Hematopoietic multipotent progenitor cell treated with erythropoietin and hydrocortisone succinate and interleukin-3 and kit ligand, for 17 days (in vitro differentiated cells): ENCODE measurements around the gene CCNL1.
"Not testable (repeated sequence)": the region's sequence is repeated elsewhere in the genome, so short reads cannot be mapped to it uniquely, and the experiment has no call there.

Experiments used
- DNase-seq: peaks from one replicate; pipeline ENCODE4 v3.0.0-alpha.2; 2015; ENCODE audit warnings: low spot score

Gene CCNL1

DNA sequence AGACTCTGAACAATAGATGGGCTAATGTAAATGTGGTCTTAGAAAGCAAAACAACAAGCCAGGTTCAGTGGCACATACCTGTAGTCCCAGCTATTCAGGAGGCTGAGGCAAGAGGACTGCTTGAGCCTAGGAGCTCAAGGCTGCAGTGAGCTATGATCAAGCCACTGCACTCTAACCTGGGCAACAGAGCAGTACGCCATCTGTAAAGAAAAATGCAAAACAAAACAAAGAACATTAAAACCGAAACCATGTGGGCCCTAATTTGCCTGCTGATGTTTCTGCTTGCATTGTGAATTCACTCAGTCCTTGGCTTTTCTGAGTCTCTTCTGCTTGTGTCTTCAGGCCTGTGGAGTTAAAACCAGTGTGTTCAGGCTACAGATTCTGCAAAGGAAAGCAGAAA, 56.7 kb downstream of the CCNL1 start:
- no peak for DNase-seq

DNA sequence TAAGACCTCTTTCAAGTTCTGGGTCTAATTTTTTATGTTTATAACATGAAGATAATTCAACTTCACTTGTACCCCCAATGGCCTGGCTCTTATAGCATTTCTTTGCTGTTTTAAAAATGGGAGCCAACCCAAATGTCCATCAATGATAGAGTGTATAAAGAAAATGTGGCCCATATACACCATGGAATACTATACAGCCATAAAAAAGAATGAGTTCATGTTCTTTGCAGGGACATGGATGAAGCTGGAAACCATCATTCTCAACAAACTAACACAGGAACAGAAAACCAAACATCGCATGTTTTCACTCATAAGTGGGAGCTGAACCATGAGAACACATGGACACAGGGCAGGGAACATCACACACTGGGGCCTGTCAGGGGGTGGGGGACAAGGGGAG, 57.4 kb downstream of the CCNL1 start:
- DNase-seq, result not testable (repeated sequence)

DNA sequence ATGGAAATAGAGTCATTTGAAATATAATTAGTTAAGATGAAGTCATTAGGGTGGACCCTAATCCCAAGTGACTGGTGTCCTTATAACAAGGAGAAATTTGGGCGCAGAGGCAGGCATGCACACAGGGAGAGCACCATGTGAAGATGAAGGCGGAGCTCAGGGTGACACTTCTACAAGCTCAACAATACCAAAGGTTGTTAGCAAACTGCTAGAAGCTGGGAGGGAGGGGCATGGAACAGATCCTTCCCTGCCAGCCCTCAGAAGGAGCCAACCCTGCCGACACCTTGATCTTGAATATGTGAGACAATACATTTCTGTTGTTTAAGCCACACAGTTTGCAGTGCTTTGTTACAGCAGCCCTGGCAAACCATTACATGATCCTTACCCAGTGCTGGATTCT, 57.8 kb downstream of the CCNL1 start:
- DNase-seq, result no peak

DNA sequence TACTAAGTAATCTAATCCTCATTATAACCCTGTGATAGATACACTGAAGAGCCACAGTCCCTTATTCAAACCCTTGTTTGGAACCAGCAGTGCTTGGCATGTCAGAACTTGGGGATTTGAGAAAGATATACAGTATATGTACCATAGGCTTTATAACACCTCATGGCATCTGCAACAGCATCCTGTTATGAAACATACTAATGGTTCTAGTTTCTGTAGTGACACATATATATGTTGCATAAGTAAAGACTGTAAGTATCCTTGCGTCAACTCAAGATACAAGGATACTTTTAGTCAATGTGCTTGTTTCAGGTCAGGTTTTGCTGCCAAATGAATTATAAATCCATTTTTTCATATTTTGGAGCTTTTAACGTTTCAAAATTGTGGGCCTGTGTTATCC, 58.5 kb downstream of the CCNL1 start:
- DNase-seq, result no peak

DNA sequence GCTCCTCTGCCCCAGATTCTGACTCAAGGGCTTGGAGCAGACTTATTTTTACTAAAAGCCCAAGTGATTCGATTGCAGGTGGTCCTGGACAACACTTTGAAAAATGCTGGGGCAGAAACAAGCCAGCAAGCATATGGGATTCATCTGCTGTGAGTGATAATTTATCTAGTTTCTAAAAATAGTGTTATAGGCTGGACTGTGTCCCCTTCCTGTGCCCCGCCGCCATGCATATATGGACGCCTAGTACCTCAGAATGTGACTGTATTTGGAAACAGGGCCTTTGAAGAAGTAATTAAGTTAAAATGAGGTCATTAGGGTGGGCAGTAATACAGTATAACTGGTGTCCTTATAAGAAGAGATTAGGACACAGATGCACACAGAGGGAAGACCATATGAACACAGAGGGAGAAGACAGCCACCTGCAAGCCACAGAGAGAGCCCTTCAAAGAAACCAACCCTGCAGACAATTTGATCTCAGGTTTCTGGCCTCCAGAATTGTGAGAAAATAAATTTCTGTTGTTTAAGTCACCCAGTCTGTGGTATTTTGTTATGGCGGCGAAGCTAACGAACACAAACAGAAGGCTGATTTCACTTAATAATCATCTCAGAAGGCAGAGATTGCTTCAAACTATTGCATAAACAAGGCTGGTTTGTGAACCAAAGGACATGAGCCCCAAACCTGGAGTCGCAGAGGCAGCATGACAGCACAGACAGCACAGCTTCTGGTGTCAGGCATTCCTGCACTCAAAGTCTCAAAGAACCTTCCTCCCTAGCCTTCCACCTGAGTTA, 59.1 kb downstream of the CCNL1 start:
- no peak for DNase-seq

DNA sequence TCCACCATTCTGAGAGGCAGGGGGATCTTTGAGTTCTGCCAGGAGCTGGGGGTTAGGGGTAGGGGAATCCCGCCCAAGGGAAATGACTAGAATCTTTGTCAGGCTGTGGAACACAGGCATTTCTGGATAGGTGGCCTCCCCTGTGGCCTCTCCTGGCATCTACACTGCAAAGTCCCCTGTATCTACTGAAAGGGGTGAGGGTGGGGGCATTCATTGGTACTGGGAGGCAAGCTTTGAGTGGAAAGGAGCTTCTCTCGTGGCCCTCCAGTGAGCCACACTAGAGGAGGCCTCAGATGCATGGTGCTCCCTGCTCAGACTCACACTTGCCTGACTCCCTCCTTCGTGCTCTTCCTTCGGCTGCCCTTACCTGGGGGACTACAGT, 59.9 kb downstream of the CCNL1 start:
- no peak for DNase-seq

DNA sequence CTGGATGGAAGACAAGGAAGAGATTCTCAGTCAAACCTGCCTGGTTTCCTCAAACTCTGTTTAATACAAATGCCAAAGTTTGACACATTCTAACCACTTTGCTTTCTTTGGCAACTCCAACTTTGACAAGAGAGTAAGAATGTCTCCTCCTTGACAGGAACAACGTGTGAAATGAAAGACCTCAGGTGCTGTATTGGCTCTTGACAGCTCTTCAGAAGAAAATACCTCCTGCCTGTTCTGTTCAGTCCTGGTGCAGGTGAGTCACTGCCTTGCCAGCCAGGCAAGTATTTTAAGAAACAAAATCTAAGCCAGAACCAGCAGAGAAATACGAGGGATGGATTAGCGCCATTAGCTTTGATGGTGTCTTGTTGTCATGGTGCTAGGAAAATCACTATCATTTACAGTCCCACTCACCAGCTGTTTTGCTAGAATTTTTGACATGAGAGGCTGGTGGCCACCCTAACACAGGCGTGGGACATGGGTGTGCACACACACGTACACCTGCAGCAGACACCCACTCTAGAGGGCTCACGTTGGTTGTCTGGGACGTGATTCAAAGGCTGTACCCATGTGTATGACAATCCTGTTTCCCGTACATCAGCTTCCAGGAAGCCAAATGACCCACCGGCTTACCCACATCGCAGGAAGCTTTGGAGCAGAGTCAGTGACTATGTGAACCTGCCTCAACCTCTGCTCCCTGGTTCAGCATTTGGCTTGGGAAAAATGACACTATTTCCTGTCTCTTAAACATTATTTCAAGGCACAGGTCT, 60.4 kb downstream of the CCNL1 start:
- DNase-seq, result no peak

DNA sequence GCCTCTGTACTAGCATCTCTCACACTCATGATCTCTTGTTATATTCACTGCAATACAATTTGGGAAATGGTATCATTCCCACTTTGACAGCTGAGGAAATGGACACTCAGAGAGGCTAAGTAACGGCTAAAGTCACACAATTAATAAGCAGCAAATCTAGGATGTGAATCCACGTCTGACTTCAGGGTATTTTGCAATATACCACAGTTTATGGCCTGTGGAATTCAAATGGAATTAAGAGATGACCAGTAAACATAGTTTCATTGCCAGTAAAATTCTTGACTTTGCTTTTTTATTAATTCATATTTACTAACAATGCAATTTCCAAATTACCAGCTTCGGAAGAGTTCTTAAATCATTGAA, 61.1 kb downstream of the CCNL1 start:
- no peak for DNase-seq

DNA sequence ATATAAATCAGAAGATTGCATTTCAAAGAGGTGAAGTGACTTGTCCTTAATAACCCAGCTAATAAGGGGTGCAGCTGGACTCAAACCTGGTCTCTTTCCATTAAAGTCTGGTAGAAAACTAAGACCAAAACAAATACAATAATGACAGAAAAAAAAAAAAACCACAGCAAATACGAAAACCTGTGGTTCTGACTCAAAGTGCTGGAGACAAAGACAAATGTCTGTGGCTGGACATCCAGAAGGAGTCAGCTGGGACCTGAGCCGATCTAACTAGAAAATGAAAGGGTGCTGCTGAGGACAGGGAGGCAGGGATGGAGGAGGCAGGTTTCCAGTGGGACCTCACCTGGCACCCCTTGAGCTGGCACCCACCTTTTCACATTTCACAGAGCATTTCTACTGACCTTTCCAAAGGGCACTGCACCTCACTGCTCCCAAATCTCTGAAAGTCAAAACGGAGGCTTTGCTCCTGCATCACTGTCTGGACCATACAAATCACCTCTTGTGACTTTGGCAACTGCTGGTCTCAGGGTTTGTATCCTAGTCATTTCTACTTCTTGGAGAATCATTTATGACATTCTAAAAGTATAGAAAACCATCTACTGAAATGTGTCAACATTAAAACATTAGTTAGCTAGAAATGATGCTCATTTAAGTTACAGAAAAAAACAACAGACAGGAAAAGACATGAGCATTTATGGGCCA, 61.7 kb downstream of the CCNL1 start:
- DNase-seq, result no peak
